ENCODE measurements around the gene P4HB.

- TF ChIP-seq, protein P1, sequence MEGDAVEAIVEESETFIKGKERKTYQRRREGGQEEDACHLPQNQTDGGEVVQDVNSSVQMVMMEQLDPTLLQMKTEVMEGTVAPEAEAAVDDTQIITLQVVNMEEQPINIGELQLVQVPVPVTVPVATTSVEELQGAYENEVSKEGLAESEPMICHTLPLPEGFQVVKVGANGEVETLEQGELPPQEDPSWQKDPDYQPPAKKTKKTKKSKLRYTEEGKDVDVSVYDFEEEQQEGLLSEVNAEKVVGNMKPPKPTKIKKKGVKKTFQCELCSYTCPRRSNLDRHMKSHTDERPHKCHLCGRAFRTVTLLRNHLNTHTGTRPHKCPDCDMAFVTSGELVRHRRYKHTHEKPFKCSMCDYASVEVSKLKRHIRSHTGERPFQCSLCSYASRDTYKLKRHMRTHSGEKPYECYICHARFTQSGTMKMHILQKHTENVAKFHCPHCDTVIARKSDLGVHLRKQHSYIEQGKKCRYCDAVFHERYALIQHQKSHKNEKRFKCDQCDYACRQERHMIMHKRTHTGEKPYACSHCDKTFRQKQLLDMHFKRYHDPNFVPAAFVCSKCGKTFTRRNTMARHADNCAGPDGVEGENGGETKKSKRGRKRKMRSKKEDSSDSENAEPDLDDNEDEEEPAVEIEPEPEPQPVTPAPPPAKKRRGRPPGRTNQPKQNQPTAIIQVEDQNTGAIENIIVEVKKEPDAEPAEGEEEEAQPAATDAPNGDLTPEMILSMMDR (IDR thresholded peaks at IDR 0.05): no peak
- no peak for TF ChIP-seq EZH2phosphoT487 (IDR thresholded peaks at IDR 0.05)
Measured at GRCh38 chr17:81844327-81844851, 15.9 kb downstream of the P4HB start.

Data from neural progenitor cell (in vitro differentiated cells).